Ureter (tissue), 1 donor: ENCODE data around the gene CHST12. TPM values are rescaled to one million over a fixed set of nuclear protein-coding genes. Genes with fewer than 3 reads are reported as not detected.
"Not testable (repeated sequence)": the region's sequence is repeated elsewhere in the genome, so short reads cannot be mapped to it uniquely, and the experiment has no call there.

Experiments
- DNase-seq: peaks from one replicate; pipeline ENCODE4 v3.0.0-alpha.2; 2020; ENCODE audit warnings: low spot score
- total RNA-seq: library from RNA; stranded (reverse); gene quantifications from one replicate; pipeline ENCODE4 v1.2.4, GENCODE V29; 2023
- donor health status: DM: yes; HTN: yes; CAD: no.

CHST12 gene
- 19.0 TPM for total RNA-seq

GRCh38 chr7:2403014-2403717 lies at the start of gene CHST12:
Gene CHST12 (plus strand): TSS chr7:2403611. CDS start chr7:2432640, 29,029 bp downstream.
- peak; percentile 95 for DNase-seq

- DNase-seq: peak; percentile 92
These were observed 49.5 kb upstream of the CHST12 start for GRCh38 chr7:2353936-2354185.

GRCh38 chr7:2354186-2354938 lies 49.0 kb upstream of the CHST12 start, which contains the start of gene EIF3B:
Gene EIF3B (plus strand): TSS chr7:2354827. CDS start chr7:2354922, 95 bp downstream.
- peak; percentile 93 for DNase-seq

- no peak for DNase-seq
These were observed 48.3 kb upstream of the CHST12 start for GRCh38 chr7:2354939-2355704.

GRCh38 chr7:2355705-2356008 lies 47.8 kb upstream of the CHST12 start:
- DNase-seq: no peak

GRCh38 chr7:2357165-2357564 lies 46.2 kb upstream of the CHST12 start:
- DNase-seq: no peak

- no peak for DNase-seq
These were observed 45.8 kb upstream of the CHST12 start for GRCh38 chr7:2357571-2357970.

GRCh38 chr7:2358968-2359527 lies 44.4 kb upstream of the CHST12 start:
- no peak for DNase-seq

GRCh38 chr7:2359610-2360009 lies 43.8 kb upstream of the CHST12 start:
- DNase-seq: no peak

- DNase-seq: no peak
These were observed 42.6 kb upstream of the CHST12 start for GRCh38 chr7:2360796-2361195.

- no peak for DNase-seq
These were observed 40.9 kb upstream of the CHST12 start for GRCh38 chr7:2362385-2363088.

GRCh38 chr7:2369139-2369538 lies 34.3 kb upstream of the CHST12 start:
- no peak for DNase-seq

- DNase-seq: no peak
These were observed 32.1 kb upstream of the CHST12 start for GRCh38 chr7:2371329-2371728.

GRCh38 chr7:2372724-2373123 lies 30.7 kb upstream of the CHST12 start:
- no peak for DNase-seq

GRCh38 chr7:2373124-2373556 lies 30.3 kb upstream of the CHST12 start:
- no peak for DNase-seq

- no peak for DNase-seq
These were observed 29.8 kb upstream of the CHST12 start for GRCh38 chr7:2373646-2374045.

GRCh38 chr7:2374401-2374800 lies 29.0 kb upstream of the CHST12 start:
- DNase-seq: no peak

- no peak for DNase-seq
These were observed 28.3 kb upstream of the CHST12 start for GRCh38 chr7:2374830-2375728.

GRCh38 chr7:2376351-2377154 lies 26.9 kb upstream of the CHST12 start:
- no peak for DNase-seq

GRCh38 chr7:2377492-2377891 lies 25.9 kb upstream of the CHST12 start:
- DNase-seq: not testable (repeated sequence)
